ENCODE measurements around the gene HLF.

- TF ChIP-seq CTCF (IDR thresholded peaks at IDR 0.05) (no peak), POLR2A (IDR thresholded peaks at IDR 0.05) (no peak)
Observed at GRCh38 chr17:55291114-55291507, 26.4 kb downstream of the HLF start.

All from lower leg skin (tissue), 3 donors.